Left ventricle myocardium inferior (tissue), 1 donor: Measurements from ENCODE around the gene FCER1G. TPM values are rescaled to one million over a fixed set of nuclear protein-coding genes. Genes with fewer than 3 reads are reported as not detected.
A peak's percentile ranks its signal among the peaks of the same experiment; 100 is the strongest.

Source experiments
- DNase-seq: peaks from one replicate; pipeline ENCODE4 v3.0.0-alpha.2; 2020
- H3K27ac ChIP-seq: fragments of 200-600 bp; replicated peaks from 2 replicates; pipeline ENCODE4 v1.8.0; 2021
- H3K27me3 ChIP-seq: fragments of 200-600 bp; 2 replicates; pipeline ENCODE4 v1.8.0; 2021; ENCODE audit warnings: low read depth
- H3K36me3 ChIP-seq: fragments of 200-600 bp; 2 replicates; pipeline ENCODE4 v1.8.0; 2021
- H3K4me1 ChIP-seq: fragments of 200-600 bp; 2 replicates; pipeline ENCODE4 v1.8.0; 2021
- H3K4me3 ChIP-seq: fragments of 200-600 bp; 2 replicates; pipeline ENCODE4 v1.8.0; 2021; ENCODE audit warnings: mild to moderate bottlenecking, moderate library complexity
- H3K9me3 ChIP-seq: fragments of 200-600 bp; replicated peaks from 2 replicates; pipeline ENCODE4 v1.8.0; 2021
- CTCF ChIP-seq: fragments of 200-600 bp; IDR thresholded peaks from 2 replicates; pipeline ENCODE4 v1.8.0; 2021; ENCODE audit warnings: antibody characterized with exemption, mild to moderate bottlenecking, borderline replicate concordance
- intact Hi-C: fragments of 100-400 bp; cut with micrococcal nuclease; formaldehyde crosslinking; loops from one replicate; pipeline ENCODE4 v1.11.0; 2022
- total RNA-seq: library from RNA; stranded (reverse); fragmentation: NEBNext Ultra II Directional; extraction: Animal tissue kit (Norgen Biotek cat#: 25700); gene quantifications from one replicate; pipeline ENCODE4 v1.2.1, GENCODE V29; 2021
- donor health status: DM: no; HTN: yes; CAD: no; lungs with severe emphysema.

The FCER1G gene
- total RNA-seq, 1 donor from 2014 or later = 22.0 TPM

GRCh38 chr1:161171696-161172095 is 43.4 kb upstream of the FCER1G start:
- no peak for DNase-seq
- Histone ChIP-seq H3K27ac (peak overlapping the region; percentile 34), H3K4me1 (peaks cover 44% of the 10 kb centered on the region), H3K27me3 (no peaks in the 10 kb centered on the region), H3K36me3 (peaks cover 69% of the 10 kb centered on the region), H3K9me3 (no peaks in the 10 kb centered on the region), H3K4me3 (no peak overlapping the region)
- no peak for TF ChIP-seq CTCF
- intact Hi-C loops = no loop called here

- intact Hi-C loops = no loop called here
- TF ChIP-seq CTCF = no peak
- Histone ChIP-seq H3K27ac (peak overlapping the region; percentile 34), H3K9me3 (no peaks in the 10 kb centered on the region), H3K36me3 (peaks cover 69% of the 10 kb centered on the region), H3K27me3 (no peaks in the 10 kb centered on the region), H3K4me3 (no peak overlapping the region), H3K4me1 (peaks cover 44% of the 10 kb centered on the region)
- DNase-seq = no peak
These were observed 42.7 kb upstream of the FCER1G start for GRCh38 chr1:161172349-161172748.

GRCh38 chr1:161172776-161173376 is 42.2 kb upstream of the FCER1G start:
- intact Hi-C loops = no loop called here
- Histone ChIP-seq H3K36me3 (peaks cover 69% of the 10 kb centered on the region), H3K27me3 (no peaks in the 10 kb centered on the region), H3K27ac (peak overlapping the region; percentile 34), H3K9me3 (no peaks in the 10 kb centered on the region), H3K4me1 (peaks cover 44% of the 10 kb centered on the region), H3K4me3 (no peak overlapping the region)
- DNase-seq = no peak
- TF ChIP-seq CTCF = no peak

- H3K4me3 ChIP-seq = no peak overlapping the region
- peaks cover 69% of the 10 kb centered on the region for H3K36me3 ChIP-seq
- intact Hi-C loops = no loop called here
- H3K27ac ChIP-seq = peak overlapping the region; percentile 34
- DNase-seq = no peak
- no peak for TF ChIP-seq CTCF
- H3K4me1 ChIP-seq = peaks cover 47% of the 10 kb centered on the region
- H3K9me3 ChIP-seq = no peaks in the 10 kb centered on the region
- no peaks in the 10 kb centered on the region for H3K27me3 ChIP-seq
These were observed 41.4 kb upstream of the FCER1G start for GRCh38 chr1:161173711-161174110.

- Histone ChIP-seq H3K9me3 (no peaks in the 10 kb centered on the region), H3K4me1 (peaks cover 47% of the 10 kb centered on the region), H3K4me3 (no peak overlapping the region), H3K27ac (no peak overlapping the region), H3K27me3 (no peaks in the 10 kb centered on the region), H3K36me3 (peaks cover 58% of the 10 kb centered on the region)
- no peak for TF ChIP-seq CTCF
- intact Hi-C loops = no loop called here
- no peak for DNase-seq
These were observed 40.2 kb upstream of the FCER1G start for GRCh38 chr1:161174911-161175310.
